IMR-90 (cell line): ENCODE data around the gene SERPINA5. TPM values are rescaled to one million over a fixed set of nuclear protein-coding genes. Genes with fewer than 3 reads are reported as not detected.

Experiments used
- ATAC-seq: fragments of 200-7000 bp; cut with Tn5 transposase; 2 replicates; pipeline ENCODE4 v1.9.1; 2020; ENCODE audit warnings: low read depth, mild to moderate bottlenecking, moderate library complexity
- BruUV-seq: library from RNA; stranded (reverse); fragments of 400-500 nt; replicated peaks from 2 replicates; lab custom pipeline; 2021; lab: Mats Ljungman, UMichigan
- CTCF ChIA-PET: fragments of 300-600 bp; formaldehyde crosslinking; extraction: SDS; loops from one replicate; lab custom pipeline; 2021; ENCODE audit warnings: antibody characterized with exemption; lab: Yijun Ruan, JAX
- POLR2A ChIA-PET: fragments of 300-600 bp; sonication (Branson Sonifier 250); formaldehyde crosslinking; loops from one replicate; lab custom pipeline; 2022; ENCODE audit warnings: antibody characterized with exemption; ENCODE audit not compliant: unreplicated experiment; lab: Charles Lee
- DNase-seq: peaks from one replicate; pipeline ENCODE4 v3.0.0; 2013
- H2AFZ ChIP-seq: replicated peaks from 2 replicates; pipeline ENCODE3; 2013; ENCODE audit warnings: low read length, mild to moderate bottlenecking; ENCODE audit not compliant: poor library complexity
- H2AK5ac ChIP-seq: 2 replicates; pipeline ENCODE4 v1.6.1; 2013; ENCODE audit warnings: low read depth, low read length, inconsistent platforms
- H2AK9ac ChIP-seq: replicated peaks from 2 replicates; pipeline ENCODE3; 2013; ENCODE audit warnings: mild to moderate bottlenecking, low read depth, low read length, moderate library complexity; ENCODE audit not compliant: poor library complexity
- H2BK120ac ChIP-seq: 2 replicates; pipeline ENCODE4 v1.6.1; 2013; ENCODE audit warnings: low read depth, low read length, inconsistent platforms
- H2BK15ac ChIP-seq: 3 replicates; pipeline ENCODE4 v1.6.1; 2013; ENCODE audit warnings: low read depth, low read length, inconsistent platforms
- H2BK20ac ChIP-seq: 2 replicates; pipeline ENCODE4 v1.6.1; 2013; ENCODE audit warnings: low read depth, mild to moderate bottlenecking, inconsistent platforms, low read length, moderate library complexity
- H2BK5ac ChIP-seq: 2 replicates; pipeline ENCODE4 v1.6.1; 2013; ENCODE audit warnings: mild to moderate bottlenecking, low read depth, low read length, inconsistent platforms; ENCODE audit not compliant: poor library complexity, severe bottlenecking
- H3K14ac ChIP-seq: replicated peaks from 2 replicates; pipeline ENCODE4 v1.6.1; 2013; ENCODE audit warnings: low read depth, low read length, inconsistent platforms
- H3K18ac ChIP-seq: 2 replicates; pipeline ENCODE4 v1.6.1; 2013; ENCODE audit warnings: low read depth, low read length, control low read depth
- H3K23ac ChIP-seq: 2 replicates; pipeline ENCODE4 v1.6.1; 2013; ENCODE audit warnings: low read depth, low read length, inconsistent platforms
- H3K27ac ChIP-seq: 2 replicates; pipeline ENCODE4 v1.5.1; 2013; ENCODE audit warnings: mild to moderate bottlenecking, control low read depth, low read length; ENCODE audit not compliant: insufficient read depth
- H3K27me3 ChIP-seq: 2 replicates; pipeline ENCODE4 v1.6.1; 2013; ENCODE audit warnings: low read length; ENCODE audit not compliant: control insufficient read depth, insufficient read depth
- H3K36me3 ChIP-seq: 2 replicates; pipeline ENCODE4 v1.6.1; 2013; ENCODE audit warnings: low read length, mixed read lengths; ENCODE audit not compliant: control insufficient read depth, insufficient read depth
- H3K4ac ChIP-seq: 2 replicates; pipeline ENCODE4 v1.6.1; 2013; ENCODE audit warnings: low read depth, low read length, inconsistent platforms
- H3K4me1 ChIP-seq: 2 replicates; pipeline ENCODE4 v1.6.1; 2013; ENCODE audit warnings: low read length, mixed read lengths; ENCODE audit not compliant: control insufficient read depth, insufficient read depth
- H3K4me2 ChIP-seq: 2 replicates; pipeline ENCODE4 v1.6.1; 2013; ENCODE audit warnings: low read depth, mild to moderate bottlenecking, control low read depth, low read length, moderate library complexity
- H3K4me3 ChIP-seq: 2 replicates; pipeline ENCODE4 v1.5.1; 2013; ENCODE audit warnings: low read depth, mild to moderate bottlenecking, control low read depth, low read length, moderate library complexity; ENCODE audit not compliant: insufficient read depth
- H3K56ac ChIP-seq: 2 replicates; pipeline ENCODE4 v1.6.1; 2013; ENCODE audit warnings: low read length, inconsistent platforms; ENCODE audit not compliant: insufficient read depth; ENCODE audit errors: extremely low read depth
- H3K79me1 ChIP-seq, 2 experiments: 2 replicates each; pipeline ENCODE4 v1.6.1; 2013; ENCODE audit warnings: low read length in 2 of 2, inconsistent platforms in 1 of 2, low read depth in 1 of 2
- H3K9ac ChIP-seq: 2 replicates; pipeline ENCODE4 v1.6.1; 2013; ENCODE audit warnings: low read depth, low read length, control low read depth
- H3K9me1 ChIP-seq: 2 replicates; pipeline ENCODE4 v1.6.1; 2013; ENCODE audit warnings: low read length, inconsistent platforms; ENCODE audit not compliant: insufficient read depth
- H3K9me3 ChIP-seq: 2 replicates; pipeline ENCODE4 v1.6.1; 2013; ENCODE audit warnings: low read length; ENCODE audit not compliant: control insufficient read depth, insufficient read depth
- H4K20me1 ChIP-seq: 2 replicates; pipeline ENCODE4 v1.6.1; 2013; ENCODE audit warnings: low read length, inconsistent platforms; ENCODE audit not compliant: insufficient read depth
- H4K5ac ChIP-seq: 2 replicates; pipeline ENCODE4 v1.6.1; 2013; ENCODE audit warnings: mild to moderate bottlenecking, low read depth, low read length, control low read depth
- H4K8ac ChIP-seq, 2 experiments: 2 replicates each; pipeline ENCODE4 v1.6.1; 2013; ENCODE audit warnings: low read depth in 2 of 2, low read length in 2 of 2, control low read depth in 1 of 2, inconsistent platforms in 1 of 2
- H4K91ac ChIP-seq: 2 replicates; pipeline ENCODE4 v1.6.1; 2013; ENCODE audit warnings: low read depth, low read length, inconsistent platforms; ENCODE audit not compliant: insufficient read depth
- BHLHE40 ChIP-seq: fragments of 150-350 bp; IDR thresholded peaks from 2 replicates; pipeline ENCODE4 v1.6.1; 2016; ENCODE audit warnings: mild to moderate bottlenecking, low read depth, low read length
- CEBPB ChIP-seq: IDR thresholded peaks from 2 replicates; pipeline ENCODE4 v1.6.1; 2012; ENCODE audit warnings: low read depth, low read length, improper control_type of control experiment
- CHD1 ChIP-seq: IDR thresholded peaks from 2 replicates; pipeline ENCODE4 v1.6.1; 2012; ENCODE audit warnings: low read depth, low read length, improper control_type of control experiment
- FOS ChIP-seq: fragments of 150-350 bp; IDR thresholded peaks from 2 replicates; pipeline ENCODE4 v1.6.1; 2016; ENCODE audit warnings: low read depth, low read length
- MAFK ChIP-seq: IDR thresholded peaks from 2 replicates; pipeline ENCODE4 v1.6.1; 2012; ENCODE audit warnings: low read depth, low read length, improper control_type of control experiment
- NFE2L2 ChIP-seq: fragments of 150-350 bp; IDR thresholded peaks from 2 replicates; pipeline ENCODE4 v1.6.1; 2016; ENCODE audit warnings: low read depth, mild to moderate bottlenecking, low read length
- POLR2A ChIP-seq: IDR thresholded peaks from 2 replicates; pipeline ENCODE4 v1.6.1; 2012; ENCODE audit warnings: mild to moderate bottlenecking, low read depth, low read length
- RAD21 ChIP-seq: IDR thresholded peaks from 2 replicates; pipeline ENCODE4 v1.6.1; 2012; ENCODE audit warnings: low read length, improper control_type of control experiment
- RCOR1 ChIP-seq: IDR thresholded peaks from 2 replicates; pipeline ENCODE4 v1.6.1; 2012; ENCODE audit warnings: mild to moderate bottlenecking, low read length, improper control_type of control experiment; ENCODE audit not compliant: insufficient replicate concordance
- RFX5 ChIP-seq: IDR thresholded peaks from 2 replicates; pipeline ENCODE4 v1.8.0; 2012; ENCODE audit warnings: low read depth, mild to moderate bottlenecking, low read length, moderate library complexity
- USF2 ChIP-seq: fragments of 150-350 bp; IDR thresholded peaks from 2 replicates; pipeline ENCODE4 v1.6.1; 2017; ENCODE audit warnings: mild to moderate bottlenecking, antibody characterized with exemption, low read length, low read depth
- WGBS, 2 experiments: methylation state at CpG; one replicate each; pipeline versions ENCODE4 v1.1.5 to v1.1.7; 2013; ENCODE audit warnings: missing lambda C conversion rate in 2 of 2; ENCODE audit not compliant: insufficient read length in 1 of 2; ENCODE audit errors: extremely low coverage in 2 of 2; 5-methylcytosine and 5-hydroxymethylcytosine counted together
- dilution Hi-C: fragments of 300-500 bp; cut with HindIII; formaldehyde crosslinking; loops from one replicate; pipeline ENCODE4 v1.14.3; 2018; ENCODE audit warnings: low sequenced_read_pairs; ENCODE audit not compliant: unreplicated experiment
- in situ Hi-C: fragments of 300-500 bp; cut with MboI; formaldehyde crosslinking; loops from 3 replicates; pipeline ENCODE4 v1.14.3; 2019; ENCODE audit warnings: low sequenced_read_pairs, inconsistent platforms, mixed read lengths
- intact Hi-C: fragments of 100-400 bp; cut with micrococcal nuclease; formaldehyde crosslinking; loops from 2 replicates; pipeline ENCODE4 v1.10.0; 2022
- polyA plus RNA-seq, 3 experiments: library from polyadenylated mRNA; depleted of rRNA; stranded (reverse); fragments of >200 nt; gene quantifications; 2 replicates each; pipeline ENCODE4 v1.2.3, GENCODE V29; 2012; ENCODE audit warnings: low replicate concordance in 1 of 3
- total RNA-seq: library from RNA; depleted of rRNA; stranded (reverse); fragments of >200 nt; gene quantifications from 2 replicates; pipeline ENCODE4 v1.2.3, GENCODE V29; 2012
- TF ChIP-seq, protein P1 (sequence below): conservative IDR thresholded peaks from 2 replicates; pipeline ENCODE4 v1.5.1; 2012; ENCODE audit warnings: mild to moderate bottlenecking, low read depth, low read length, improper control_type of control experiment
- TF ChIP-seq, protein P2 (sequence below): fragments of 150-350 bp; IDR thresholded peaks from 2 replicates; pipeline ENCODE4 v1.6.1; 2016; ENCODE audit warnings: low read depth, mild to moderate bottlenecking, low read length, moderate library complexity, borderline replicate concordance

SERPINA5 gene
- total and polyA plus RNA-seq, 2 of the 4 experiments (the other 2 are of a cell fraction), result not detected

- H3K27ac ChIP-seq, result no peak overlapping the region
- intact Hi-C loops (no loop called here), in situ Hi-C loops (no loop called here), dilution Hi-C loops (no loop called here)
- no peaks in the 10 kb centered on the region for H3K36me3 ChIP-seq
- no peak overlapping the region for H2AK9ac ChIP-seq
- no peak overlapping the region for H2BK20ac ChIP-seq
- no peaks in the 10 kb centered on the region for H3K79me1 ChIP-seq
- no peak overlapping the region for H2BK120ac ChIP-seq
- no peak for TF ChIP-seq MAFK
- no peak for TF ChIP-seq BHLHE40
- TF ChIP-seq USF2, result no peak
- TF ChIP-seq, protein P1, sequence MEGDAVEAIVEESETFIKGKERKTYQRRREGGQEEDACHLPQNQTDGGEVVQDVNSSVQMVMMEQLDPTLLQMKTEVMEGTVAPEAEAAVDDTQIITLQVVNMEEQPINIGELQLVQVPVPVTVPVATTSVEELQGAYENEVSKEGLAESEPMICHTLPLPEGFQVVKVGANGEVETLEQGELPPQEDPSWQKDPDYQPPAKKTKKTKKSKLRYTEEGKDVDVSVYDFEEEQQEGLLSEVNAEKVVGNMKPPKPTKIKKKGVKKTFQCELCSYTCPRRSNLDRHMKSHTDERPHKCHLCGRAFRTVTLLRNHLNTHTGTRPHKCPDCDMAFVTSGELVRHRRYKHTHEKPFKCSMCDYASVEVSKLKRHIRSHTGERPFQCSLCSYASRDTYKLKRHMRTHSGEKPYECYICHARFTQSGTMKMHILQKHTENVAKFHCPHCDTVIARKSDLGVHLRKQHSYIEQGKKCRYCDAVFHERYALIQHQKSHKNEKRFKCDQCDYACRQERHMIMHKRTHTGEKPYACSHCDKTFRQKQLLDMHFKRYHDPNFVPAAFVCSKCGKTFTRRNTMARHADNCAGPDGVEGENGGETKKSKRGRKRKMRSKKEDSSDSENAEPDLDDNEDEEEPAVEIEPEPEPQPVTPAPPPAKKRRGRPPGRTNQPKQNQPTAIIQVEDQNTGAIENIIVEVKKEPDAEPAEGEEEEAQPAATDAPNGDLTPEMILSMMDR, result no peak
- TF ChIP-seq POLR2A, result no peak
- no peak for TF ChIP-seq NFE2L2
- no peak for TF ChIP-seq RCOR1
- TF ChIP-seq RFX5, result no peak
- no peak for TF ChIP-seq CEBPB
- TF ChIP-seq CHD1, result no peak
- no peak for TF ChIP-seq RAD21
- TF ChIP-seq, protein P2, sequence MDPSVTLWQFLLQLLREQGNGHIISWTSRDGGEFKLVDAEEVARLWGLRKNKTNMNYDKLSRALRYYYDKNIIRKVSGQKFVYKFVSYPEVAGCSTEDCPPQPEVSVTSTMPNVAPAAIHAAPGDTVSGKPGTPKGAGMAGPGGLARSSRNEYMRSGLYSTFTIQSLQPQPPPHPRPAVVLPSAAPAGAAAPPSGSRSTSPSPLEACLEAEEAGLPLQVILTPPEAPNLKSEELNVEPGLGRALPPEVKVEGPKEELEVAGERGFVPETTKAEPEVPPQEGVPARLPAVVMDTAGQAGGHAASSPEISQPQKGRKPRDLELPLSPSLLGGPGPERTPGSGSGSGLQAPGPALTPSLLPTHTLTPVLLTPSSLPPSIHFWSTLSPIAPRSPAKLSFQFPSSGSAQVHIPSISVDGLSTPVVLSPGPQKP, result no peak
- no peak for TF ChIP-seq FOS
- H3K23ac ChIP-seq, result no peak overlapping the region
- no peaks in the 10 kb centered on the region for H3K9me1 ChIP-seq
- no peak overlapping the region for H3K14ac ChIP-seq
- H3K27me3 ChIP-seq, result no peaks in the 10 kb centered on the region; the same call in 1 of the 2 replicates
- ATAC-seq (no peak), DNase-seq (no peak)
- BruUV-seq, result no TSS peak
- H4K20me1 ChIP-seq, result no peaks in the 10 kb centered on the region
- H3K9me3 ChIP-seq, result peaks cover 2% of the 10 kb centered on the region; the same call in 1 of the 2 replicates
- no peak overlapping the region for H2BK15ac ChIP-seq
- H3K56ac ChIP-seq, result no peak overlapping the region
- H4K91ac ChIP-seq, result no peak overlapping the region
- H3K4me1 ChIP-seq, result no peaks in the 10 kb centered on the region
- no peak overlapping the region for H3K4ac ChIP-seq
- H3K4me3 ChIP-seq, result no peak overlapping the region
- H2BK5ac ChIP-seq, result no peak overlapping the region
- no peak overlapping the region for H3K4me2 ChIP-seq
- no peak overlapping the region for H4K8ac ChIP-seq
- H3K18ac ChIP-seq, result no peak overlapping the region
- WGBS, 2 experiments, result no CpG with 5 or more reads among the region's 5 CpGs
- H3K9ac ChIP-seq, result no peak overlapping the region
- H4K5ac ChIP-seq, result no peak overlapping the region
- H2AFZ ChIP-seq, result no peak overlapping the region
- no peak overlapping the region for H2AK5ac ChIP-seq
- ChIA-PET CTCF (interaction anchor here (1.5 kb wide), 1 partner anchor 13 kb away, joined by 4 read pairs; no protein-coding TSS in a partner anchor), POLR2A (no interaction called here)
Measured at GRCh38 chr14:94562022-94562421, 19.2 kb upstream of the SERPINA5 start.
